RCC 7860 (cell line): Measurements from ENCODE around the gene ALPK3.

Experiments
- DNase-seq: peaks from one replicate; pipeline ENCODE4 v3.0.0-alpha.2; 2015; ENCODE audit warnings: low spot score
- FAIRE-seq: peaks from 2 replicates; lab custom pipeline; 2012; peaks lifted over from hg19 to GRCh38; lab: Jason Lieb, UNC

ALPK3 gene

DNA sequence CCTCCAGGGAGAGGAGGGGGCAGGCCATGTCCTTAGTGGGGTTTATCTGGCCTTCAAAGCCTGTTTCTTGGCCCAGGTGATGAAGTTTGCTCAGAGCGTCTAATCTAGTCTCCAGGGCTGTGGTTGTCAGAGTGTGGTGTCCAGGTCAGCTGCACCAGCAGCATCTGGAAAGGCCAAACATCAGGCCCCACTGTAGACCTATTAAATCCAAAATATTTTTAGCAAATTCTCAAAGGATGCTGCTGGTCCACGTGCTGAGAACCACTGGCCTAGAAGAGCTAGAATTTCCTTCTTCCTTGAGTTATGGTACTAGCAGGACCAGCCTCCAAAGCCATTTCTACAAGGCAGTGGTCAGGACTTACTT lies 96.2 kb downstream of the ALPK3 start:
- DNase-seq (no peak), FAIRE-seq (no peak)

DNA sequence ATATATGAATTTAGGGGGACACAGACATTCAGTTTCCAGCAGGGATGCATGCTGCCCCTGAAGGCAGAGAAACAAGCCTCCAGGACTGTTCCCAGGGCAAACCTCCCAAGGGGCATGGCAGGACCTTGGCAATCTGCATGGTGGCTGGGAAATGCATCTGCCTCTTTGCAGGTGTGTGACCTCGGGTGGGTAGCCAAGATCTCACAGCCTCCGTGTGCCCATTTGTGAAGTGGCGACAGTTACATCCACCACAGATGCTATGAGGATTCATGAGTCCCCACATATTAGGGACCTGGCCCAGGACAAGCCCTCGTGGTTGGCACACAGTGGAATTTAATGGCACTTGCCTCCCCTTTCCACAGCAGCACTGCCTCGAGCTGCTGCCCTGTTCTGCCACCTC lies 97.2 kb downstream of the ALPK3 start:
- FAIRE-seq (no peak), DNase-seq (no peak)

DNA sequence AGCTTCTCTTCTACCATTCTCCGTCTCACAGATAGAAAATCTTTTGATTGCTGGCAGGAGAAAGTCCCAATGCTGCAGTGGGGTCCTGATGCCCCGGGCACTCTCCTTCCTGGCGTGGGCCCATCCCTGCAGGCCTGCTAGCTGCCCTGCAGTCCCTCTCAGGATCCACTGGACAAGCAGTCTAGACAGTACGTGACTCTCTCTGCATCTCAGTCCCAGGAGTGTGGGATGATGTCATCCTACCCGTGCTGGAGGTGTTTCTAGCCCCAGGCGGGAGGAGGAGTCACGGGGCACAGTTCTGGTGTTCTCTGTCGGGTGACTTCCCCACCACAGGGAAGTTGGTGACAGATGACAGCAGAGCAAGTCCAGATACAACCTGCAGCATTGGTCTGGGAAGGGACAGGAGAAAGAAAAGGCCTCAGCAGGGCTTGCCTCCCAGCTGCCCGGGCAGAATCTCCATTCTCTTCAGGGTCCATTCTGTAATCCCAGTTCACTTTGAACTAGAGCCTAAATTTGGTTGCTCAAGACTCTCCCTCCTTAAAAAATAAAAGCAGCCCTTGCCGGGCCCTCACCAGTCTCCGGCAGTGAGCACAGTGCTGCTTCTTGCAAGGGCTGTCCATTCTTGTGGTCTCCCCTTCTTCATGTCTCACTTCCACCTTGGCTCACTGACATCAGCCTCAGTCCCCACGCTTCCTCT lies 97.9 kb downstream of the ALPK3 start:
- DNase-seq = peak; percentile 97
- peak; percentile 88 for FAIRE-seq

DNA sequence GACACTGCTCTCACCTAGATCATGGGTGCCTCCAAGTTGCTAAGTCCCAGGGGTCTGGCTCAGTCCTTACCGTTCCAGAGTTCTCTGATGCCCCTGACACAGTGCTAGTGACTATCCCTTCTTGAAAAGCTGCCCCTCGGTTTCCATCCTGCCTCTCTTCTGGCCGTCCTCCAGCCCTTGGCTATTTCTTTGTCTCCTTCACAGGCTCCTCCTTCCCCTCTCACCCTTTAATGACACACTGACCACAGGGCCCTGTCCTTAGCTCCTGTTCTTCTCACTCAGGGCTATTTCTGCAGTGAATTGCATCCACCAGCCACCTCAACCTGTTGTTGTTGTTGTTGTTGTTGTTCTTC lies 98.4 kb downstream of the ALPK3 start:
- DNase-seq (peak; percentile 43), FAIRE-seq (no peak)

DNA sequence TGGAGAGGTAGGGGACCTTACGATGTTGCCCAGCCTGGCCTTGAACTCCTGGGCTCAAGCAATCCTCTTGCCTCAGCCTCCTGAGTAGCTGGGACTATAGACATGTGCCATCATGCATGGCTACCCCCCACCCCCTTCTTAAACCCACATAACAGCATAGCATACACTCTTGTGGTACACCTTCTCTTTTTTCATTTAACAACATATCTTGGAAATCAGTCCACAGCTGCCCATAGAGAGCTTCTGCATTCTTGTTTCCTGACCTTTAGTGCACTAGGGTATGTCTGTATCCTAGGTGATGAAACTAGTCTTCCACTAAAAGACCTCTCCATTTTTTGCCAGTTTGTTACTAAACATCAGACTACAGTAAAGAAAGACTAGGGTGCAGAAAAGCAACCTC lies 100.3 kb downstream of the ALPK3 start:
- no peak for FAIRE-seq
- no peak for DNase-seq

DNA sequence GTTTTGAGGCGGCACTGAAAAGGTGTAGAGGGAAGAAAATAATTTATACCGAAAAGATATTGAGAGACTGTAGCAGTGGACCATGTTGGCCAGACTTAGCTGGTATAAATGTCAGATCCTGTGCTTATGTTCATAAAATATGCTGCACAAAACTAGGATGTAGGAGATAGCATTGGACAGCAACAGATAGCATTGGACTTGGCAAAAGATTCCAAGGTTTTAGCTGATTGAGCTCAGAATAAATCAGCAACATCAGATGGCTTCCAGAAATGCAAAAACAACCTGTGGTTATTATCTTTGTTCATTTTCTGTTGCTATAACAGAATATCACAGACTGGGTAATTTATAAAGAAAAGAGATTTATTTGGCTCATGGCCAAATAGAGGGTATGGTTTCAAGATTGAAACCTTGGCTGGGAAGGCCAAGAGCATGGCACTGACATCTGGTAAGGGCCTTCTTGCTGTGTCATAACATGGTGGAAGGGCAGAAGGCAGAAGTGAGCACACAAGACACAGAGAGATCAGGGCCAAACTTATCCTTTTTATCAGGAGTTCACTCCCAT lies 102.0 kb downstream of the ALPK3 start:
- FAIRE-seq (no peak), DNase-seq (no peak)

DNA sequence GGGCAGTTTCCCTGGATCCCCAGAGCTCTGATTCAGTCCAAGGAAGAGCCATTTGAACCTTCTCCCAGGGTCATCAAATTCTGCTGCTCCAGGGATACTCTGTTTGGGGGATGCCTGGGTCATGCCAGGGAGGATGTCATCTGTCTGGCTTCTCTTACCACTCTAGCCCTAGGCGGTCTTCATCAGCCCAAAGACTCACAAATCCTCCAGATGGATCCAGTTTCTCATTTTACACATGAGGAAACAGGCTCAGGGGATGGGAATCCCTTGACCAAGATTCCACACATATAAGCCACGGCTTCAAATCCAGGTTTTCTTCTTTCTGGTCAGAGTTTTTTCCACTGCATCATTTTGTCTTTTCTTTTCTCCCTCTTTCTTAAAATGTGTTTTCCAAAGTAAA lies 104.0 kb downstream of the ALPK3 start:
- DNase-seq (no peak), FAIRE-seq (no peak)

DNA sequence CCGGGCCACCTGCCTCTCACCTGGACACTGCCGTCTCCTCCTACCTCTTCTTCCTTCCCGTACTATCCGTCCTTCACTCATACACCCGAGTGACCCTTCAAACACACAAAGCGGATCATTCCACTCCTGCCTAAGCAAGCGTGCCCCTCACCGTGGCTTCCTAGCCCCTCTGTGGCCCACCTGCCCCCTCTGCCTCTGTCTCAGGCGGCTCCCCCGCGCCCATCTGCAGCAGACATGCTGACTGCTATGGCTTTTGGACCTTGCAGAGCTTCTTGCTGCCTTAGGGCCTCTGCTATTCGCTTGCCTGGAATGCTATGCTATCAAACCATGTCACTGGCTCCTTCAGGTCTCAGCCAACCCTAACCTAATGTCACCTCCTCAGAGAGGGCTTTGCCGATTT lies 105.4 kb downstream of the ALPK3 start:
- FAIRE-seq (no peak), DNase-seq (no peak)
